ENCODE measurements around the gene PASD1.
"Not testable (repeated sequence)": the region's sequence is repeated elsewhere in the genome, so short reads cannot be mapped to it uniquely, and the experiment has no call there.

Gene PASD1

GRCh38 chrX:151563449-151563848 is at the start of gene PASD1:
TSS of gene PASD1 (plus strand) at chrX:151563675. CDS start at chrX:151601554, 37,879 bp downstream.
- no peak for TF ChIP-seq JUND (IDR thresholded peaks at IDR 0.05; ENCODE audit: low read depth)
- in situ Hi-C loops (cut with HindIII; ENCODE audit: low pct_unique_long_range_greater_than_20kb, low sequenced_read_pairs) = no loop called here
- no peak for DNase-seq (ENCODE audit: low read depth in 1 of 2, low spot score in 1 of 2)

DNA sequence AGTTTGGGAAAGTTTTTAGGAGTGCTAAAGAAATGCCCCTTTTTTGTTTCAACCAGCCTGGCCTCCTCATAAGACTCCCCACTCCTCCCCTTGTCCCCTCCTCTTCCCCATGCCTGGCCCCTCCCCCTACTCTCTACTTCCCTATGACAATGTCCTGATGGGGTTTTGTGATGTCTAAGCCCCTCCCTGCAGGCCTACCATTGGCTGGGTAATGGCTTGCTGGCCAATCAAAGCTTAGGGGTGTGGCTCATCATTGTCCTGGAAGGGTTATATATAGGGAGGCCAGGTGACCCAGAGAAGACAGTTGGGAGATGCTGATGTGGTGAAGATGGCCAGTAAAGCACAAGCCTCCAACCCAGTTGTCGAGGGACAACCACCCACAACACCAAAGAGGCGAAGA is 48.2 kb upstream of the PASD1 start:
- TF ChIP-seq JUND (IDR thresholded peaks at IDR 0.05; ENCODE audit: low read depth) = no peak
- DNase-seq (ENCODE audit: low read depth in 1 of 2, low spot score in 1 of 2) = no peak
- in situ Hi-C loops (cut with HindIII; ENCODE audit: low pct_unique_long_range_greater_than_20kb, low sequenced_read_pairs) = no loop called here

- no peak for DNase-seq (ENCODE audit: low read depth in 1 of 2, low spot score in 1 of 2)
- no peak for TF ChIP-seq JUND (IDR thresholded peaks at IDR 0.05; ENCODE audit: low read depth)
- in situ Hi-C loops (cut with HindIII; ENCODE audit: low pct_unique_long_range_greater_than_20kb, low sequenced_read_pairs) = no loop called here
Measured at GRCh38 chrX:151516538-151517187, 46.8 kb upstream of the PASD1 start.

DNA sequence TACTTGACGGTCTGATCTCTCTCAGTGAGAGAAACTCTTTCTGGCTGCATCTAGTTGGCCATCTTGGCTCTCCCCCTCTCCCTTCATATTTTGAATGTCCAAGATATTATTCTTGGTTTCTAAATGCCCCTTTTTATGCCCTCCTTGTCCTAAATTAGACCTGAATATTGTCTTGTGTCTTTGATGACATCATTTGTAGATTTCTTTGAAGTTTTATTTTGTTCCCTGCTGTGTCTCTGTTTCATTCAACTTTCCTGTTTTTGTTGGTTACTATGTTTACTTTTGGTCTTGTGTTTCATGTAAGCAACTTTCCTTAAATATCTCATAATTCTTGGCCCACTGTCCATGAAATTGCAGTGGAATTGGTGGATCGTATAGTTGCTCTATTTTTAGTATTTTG is 46.1 kb upstream of the PASD1 start:
- no peak for TF ChIP-seq JUND (IDR thresholded peaks at IDR 0.05; ENCODE audit: low read depth)
- no peak for DNase-seq (ENCODE audit: low read depth in 1 of 2, low spot score in 1 of 2)
- in situ Hi-C loops (cut with HindIII; ENCODE audit: low pct_unique_long_range_greater_than_20kb, low sequenced_read_pairs) = no loop called here

- DNase-seq (ENCODE audit: low read depth in 1 of 2, low spot score in 1 of 2) = no peak
- in situ Hi-C loops (cut with HindIII; ENCODE audit: low pct_unique_long_range_greater_than_20kb, low sequenced_read_pairs) = no loop called here
- no peak for TF ChIP-seq JUND (IDR thresholded peaks at IDR 0.05; ENCODE audit: low read depth)
Measured at GRCh38 chrX:151523351-151523750, 40.1 kb upstream of the PASD1 start.

DNA sequence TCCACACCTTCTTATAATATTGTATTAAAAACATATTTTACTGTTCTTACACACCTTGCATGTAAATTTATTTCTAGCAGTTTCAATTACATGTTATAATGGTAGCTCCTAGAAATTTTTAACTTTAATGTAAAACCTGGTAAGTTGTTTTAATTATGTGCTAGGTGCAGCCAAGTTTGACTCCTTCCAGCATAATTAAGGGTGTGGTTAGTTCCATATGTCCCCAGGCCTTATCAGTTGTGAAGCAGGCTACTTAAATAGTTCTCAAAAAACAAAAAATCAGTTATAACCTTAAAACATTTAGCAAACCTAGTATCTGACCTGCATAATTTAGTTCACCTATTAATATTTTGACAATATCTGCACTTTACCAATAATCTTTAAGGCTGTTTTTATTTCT is 26.9 kb upstream of the PASD1 start:
- in situ Hi-C loops (cut with HindIII; ENCODE audit: low pct_unique_long_range_greater_than_20kb, low sequenced_read_pairs) = no loop called here
- no peak for DNase-seq (ENCODE audit: low read depth in 1 of 2, low spot score in 1 of 2)
- no peak for TF ChIP-seq JUND (IDR thresholded peaks at IDR 0.05; ENCODE audit: low read depth)

- DNase-seq (ENCODE audit: low read depth in 1 of 2, low spot score in 1 of 2) = no peak
- in situ Hi-C loops (cut with HindIII; ENCODE audit: low pct_unique_long_range_greater_than_20kb, low sequenced_read_pairs) = no loop called here
- TF ChIP-seq JUND (IDR thresholded peaks at IDR 0.05; ENCODE audit: low read depth) = no peak
Measured at GRCh38 chrX:151537572-151537971, 25.9 kb upstream of the PASD1 start.

GRCh38 chrX:151538190-151539122 is 25.0 kb upstream of the PASD1 start:
- no peak for DNase-seq (ENCODE audit: low read depth in 1 of 2, low spot score in 1 of 2)
- in situ Hi-C loops (cut with HindIII; ENCODE audit: low pct_unique_long_range_greater_than_20kb, low sequenced_read_pairs) = no loop called here

DNA sequence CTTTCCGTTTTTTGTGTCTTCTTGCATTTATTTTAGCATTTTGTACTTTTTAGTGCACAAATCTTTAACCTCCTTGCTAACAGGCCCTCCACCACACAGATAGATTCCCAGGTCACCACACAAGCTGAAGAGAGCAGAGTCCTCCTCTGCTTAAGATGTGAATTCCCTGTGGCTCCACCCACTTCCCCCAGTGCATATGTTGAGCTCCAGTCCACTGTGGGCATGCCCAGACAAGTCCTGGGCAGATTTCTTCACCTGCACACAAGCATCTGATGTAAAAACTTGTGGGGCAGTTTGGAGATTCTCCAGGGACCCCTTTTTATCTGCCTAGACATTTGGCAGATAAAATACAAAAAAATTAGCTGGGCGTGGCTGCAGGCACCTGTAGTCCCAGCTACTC is 19.8 kb upstream of the PASD1 start:
- TF ChIP-seq JUND (IDR thresholded peaks at IDR 0.05; ENCODE audit: low read depth) = no peak
- peak in 1 of 2 experiments; percentile 24 for DNase-seq (ENCODE audit: low read depth in 1 of 2, low spot score in 1 of 2)
- in situ Hi-C loops (cut with HindIII; ENCODE audit: low pct_unique_long_range_greater_than_20kb, low sequenced_read_pairs) = no loop called here

More at GRCh38 chrX:151538190-151539122, 25.0 kb upstream of the PASD1 start:
- no peak for TF ChIP-seq JUND (IDR thresholded peaks at IDR 0.05; ENCODE audit: low read depth)

GRCh38 chrX:151546226-151546625 is 17.2 kb upstream of the PASD1 start:
- DNase-seq (ENCODE audit: low read depth in 1 of 2, low spot score in 1 of 2); in situ Hi-C loops (cut with HindIII; ENCODE audit: low pct_unique_long_range_greater_than_20kb, low sequenced_read_pairs): not testable (repeated sequence)

- DNase-seq (ENCODE audit: low read depth in 1 of 2, low spot score in 1 of 2); in situ Hi-C loops (cut with HindIII; ENCODE audit: low pct_unique_long_range_greater_than_20kb, low sequenced_read_pairs): not testable (repeated sequence)
Measured at GRCh38 chrX:151551176-151551575, 12.3 kb upstream of the PASD1 start.

GRCh38 chrX:151552743-151553142 is 10.7 kb upstream of the PASD1 start:
- no peak for DNase-seq (ENCODE audit: low read depth in 1 of 2, low spot score in 1 of 2)
- TF ChIP-seq JUND (IDR thresholded peaks at IDR 0.05; ENCODE audit: low read depth) = no peak
- in situ Hi-C loops (cut with HindIII; ENCODE audit: low pct_unique_long_range_greater_than_20kb, low sequenced_read_pairs) = no loop called here

DNA sequence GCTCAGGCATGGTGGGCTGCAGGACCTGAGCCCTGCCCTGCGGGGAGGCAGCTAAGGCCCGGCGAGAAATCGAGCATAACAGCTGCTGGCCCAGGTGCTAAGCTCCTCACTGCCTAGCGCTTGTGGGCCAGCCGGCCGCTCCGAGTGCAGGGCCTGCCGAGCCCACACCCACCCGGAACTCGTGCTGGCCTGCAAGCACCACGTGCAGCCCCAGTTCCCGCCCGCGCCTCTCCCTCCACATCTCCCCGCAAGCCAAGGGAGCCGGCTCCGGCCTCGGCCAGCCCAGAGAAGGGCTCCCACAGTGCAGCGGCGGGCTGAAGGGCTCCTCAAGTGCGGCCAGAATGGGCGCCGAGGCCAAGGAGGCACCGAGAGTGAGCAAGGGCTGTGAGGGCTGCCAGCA is 8.2 kb upstream of the PASD1 start:
- DNase-seq (ENCODE audit: low read depth in 1 of 2, low spot score in 1 of 2); in situ Hi-C loops (cut with HindIII; ENCODE audit: low pct_unique_long_range_greater_than_20kb, low sequenced_read_pairs): not testable (repeated sequence)

DNA sequence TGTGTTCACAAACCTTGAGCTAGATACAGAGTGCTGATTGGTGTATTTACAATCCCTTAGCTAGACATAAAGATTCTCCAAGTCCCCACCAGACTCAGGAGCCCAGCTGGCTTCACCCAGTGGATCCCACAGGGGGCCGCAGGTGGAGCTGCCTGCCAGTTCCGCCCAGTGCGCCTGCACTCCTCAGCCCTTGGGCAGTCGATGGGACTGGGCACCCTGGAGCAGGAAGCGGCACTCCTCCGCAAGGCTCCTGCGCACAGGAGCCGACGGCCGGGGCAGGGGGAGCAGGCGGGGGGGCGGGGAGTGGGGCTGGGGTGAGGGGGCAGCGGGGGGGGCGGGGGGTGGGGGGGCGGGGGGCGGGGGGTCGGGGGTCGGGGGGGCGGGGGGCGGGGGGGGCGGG is 990 bp upstream of the PASD1 start:
- DNase-seq (ENCODE audit: low read depth in 1 of 2, low spot score in 1 of 2); in situ Hi-C loops (cut with HindIII; ENCODE audit: low pct_unique_long_range_greater_than_20kb, low sequenced_read_pairs): not testable (repeated sequence)

GRCh38 chrX:151563003-151563402 is 472 bp upstream of the PASD1 start:
- in situ Hi-C loops (cut with HindIII; ENCODE audit: low pct_unique_long_range_greater_than_20kb, low sequenced_read_pairs); DNase-seq (ENCODE audit: low read depth in 1 of 2, low spot score in 1 of 2): not testable (repeated sequence)

Measured in T47D (cell line).